Measurements from ENCODE around the gene CCL28. TPM values are rescaled to one million over a fixed set of nuclear protein-coding genes. Genes with fewer than 3 reads are reported as not detected.
"Not testable (repeated sequence)": the region's sequence is repeated elsewhere in the genome, so short reads cannot be mapped to it uniquely, and the experiment has no call there.

The CCL28 gene
- total RNA-seq = 7.0 TPM

GRCh38 chr5:43412156-43412555, at the start of gene CCL28:
CCL28 (minus strand) TSS chr5:43412391; CDS start chr5:43412316, 75 bp downstream.
- ATAC-seq = no peak

GRCh38 chr5:43461066-43461465, 48.9 kb upstream of the CCL28 start:
- no peak for ATAC-seq

GRCh38 chr5:43456556-43456955, 44.4 kb upstream of the CCL28 start:
- ATAC-seq = no peak

GRCh38 chr5:43441575-43441974, 29.4 kb upstream of the CCL28 start:
- not testable (repeated sequence) for ATAC-seq

- ATAC-seq = no peak
Measured at GRCh38 chr5:43437062-43437660, 25.0 kb upstream of the CCL28 start.

GRCh38 chr5:43433382-43433781, 21.2 kb upstream of the CCL28 start:
- ATAC-seq = no peak

GRCh38 chr5:43432486-43433375, 20.5 kb upstream of the CCL28 start:
- ATAC-seq = peak; percentile 72

- ATAC-seq = peak; percentile 36
Measured at GRCh38 chr5:43429706-43430105, 17.5 kb upstream of the CCL28 start.

- no peak for ATAC-seq
Measured at GRCh38 chr5:43429016-43429415, 16.8 kb upstream of the CCL28 start.

- ATAC-seq = peak; percentile 21
Measured at GRCh38 chr5:43427306-43427705, 15.1 kb upstream of the CCL28 start.

- ATAC-seq = peak; percentile 73
Measured at GRCh38 chr5:43425983-43426382, 13.8 kb upstream of the CCL28 start.

GRCh38 chr5:43423086-43423485, 10.9 kb upstream of the CCL28 start:
- not testable (repeated sequence) for ATAC-seq

GRCh38 chr5:43422143-43422542, 10.0 kb upstream of the CCL28 start:
- ATAC-seq = peak; percentile 86

GRCh38 chr5:43421450-43422133, 9.4 kb upstream of the CCL28 start:
- peak; percentile 29 for ATAC-seq

- no peak for ATAC-seq
Measured at GRCh38 chr5:43420241-43420640, 8.1 kb upstream of the CCL28 start.

- no peak for ATAC-seq
Measured at GRCh38 chr5:43418561-43418960, 6.4 kb upstream of the CCL28 start.

GRCh38 chr5:43416803-43417394, 4.7 kb upstream of the CCL28 start:
- ATAC-seq = no peak

GRCh38 chr5:43415935-43416802, 4.0 kb upstream of the CCL28 start:
- ATAC-seq = no peak

- ATAC-seq = no peak
Measured at GRCh38 chr5:43413966-43414365, 1.8 kb upstream of the CCL28 start.

GRCh38 chr5:43412644-43413043, 453 bp upstream of the CCL28 start:
- ATAC-seq = no peak

- no peak for ATAC-seq
Measured at GRCh38 chr5:43411495-43411894, 696 bp downstream of the CCL28 start.

- no peak for ATAC-seq
Measured at GRCh38 chr5:43410414-43410813, 1.8 kb downstream of the CCL28 start.

Data from esophagus mucosa (tissue), 1 donor.